PFSK-1 (cell line): ENCODE measurements around the gene GCNT1.

Source experiments
- FOXP2 ChIP-seq: optimal IDR thresholded peaks from 2 replicates; pipeline ENCODE3; 2011; ENCODE audit warnings: borderline replicate concordance, control low read depth, inconsistent platforms; ENCODE audit not compliant: insufficient read depth; ENCODE audit errors: extremely low read length, extremely low read depth
- POLR2AphosphoS5 ChIP-seq: IDR thresholded peaks from 2 replicates; pipeline ENCODE4 v1.6.1; 2012; ENCODE audit warnings: low read depth, mild to moderate bottlenecking, control low read depth, low read length, moderate library complexity
- SIN3A ChIP-seq: IDR thresholded peaks from 2 replicates; pipeline ENCODE4 v1.6.1; 2012; ENCODE audit warnings: mild to moderate bottlenecking, low read length, moderate library complexity, borderline replicate concordance; ENCODE audit not compliant: insufficient read depth
- TAF1 ChIP-seq: IDR thresholded peaks from 2 replicates; pipeline ENCODE4 v1.6.1; 2012; ENCODE audit warnings: low read length, control low read depth, borderline replicate concordance; ENCODE audit not compliant: insufficient read depth
- TF ChIP-seq, protein P1 (sequence below), 2 experiments: IDR thresholded peaks; 2 replicates each; pipeline versions ENCODE4 v1.6.1 to v1.8.0; 2011 to 2012; ENCODE audit warnings: low read depth in 2 of 2, low read length in 2 of 2, control low read depth in 1 of 2, inconsistent platforms in 1 of 2, mild to moderate bottlenecking in 1 of 2, moderate library complexity in 1 of 2; ENCODE audit not compliant: insufficient read depth in 1 of 2

Gene GCNT1

DNA sequence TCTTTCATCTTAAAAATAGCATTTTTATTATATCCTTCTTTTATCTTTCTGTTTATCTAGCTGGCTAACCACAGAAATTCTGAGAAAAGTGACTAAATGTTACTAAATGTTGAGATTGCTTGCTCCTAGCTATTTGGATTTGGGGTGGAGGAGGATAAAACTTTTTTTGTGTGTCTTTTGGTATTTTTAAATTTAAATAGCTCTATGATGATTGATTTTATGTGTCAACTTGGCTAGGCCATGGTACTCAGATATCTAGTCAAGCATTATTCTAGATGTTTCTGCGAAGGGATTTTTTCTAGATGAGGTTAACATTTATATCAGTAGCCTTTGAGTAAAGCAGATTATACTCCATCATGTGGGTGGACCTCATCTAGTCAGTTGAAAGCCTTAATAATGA lies 75.0 kb downstream of the GCNT1 start:
- TF ChIP-seq POLR2AphosphoS5: no peak
- TF ChIP-seq SIN3A: no peak
- TF ChIP-seq FOXP2: no peak
- no peak for TF ChIP-seq TAF1
- TF ChIP-seq, protein P1, sequence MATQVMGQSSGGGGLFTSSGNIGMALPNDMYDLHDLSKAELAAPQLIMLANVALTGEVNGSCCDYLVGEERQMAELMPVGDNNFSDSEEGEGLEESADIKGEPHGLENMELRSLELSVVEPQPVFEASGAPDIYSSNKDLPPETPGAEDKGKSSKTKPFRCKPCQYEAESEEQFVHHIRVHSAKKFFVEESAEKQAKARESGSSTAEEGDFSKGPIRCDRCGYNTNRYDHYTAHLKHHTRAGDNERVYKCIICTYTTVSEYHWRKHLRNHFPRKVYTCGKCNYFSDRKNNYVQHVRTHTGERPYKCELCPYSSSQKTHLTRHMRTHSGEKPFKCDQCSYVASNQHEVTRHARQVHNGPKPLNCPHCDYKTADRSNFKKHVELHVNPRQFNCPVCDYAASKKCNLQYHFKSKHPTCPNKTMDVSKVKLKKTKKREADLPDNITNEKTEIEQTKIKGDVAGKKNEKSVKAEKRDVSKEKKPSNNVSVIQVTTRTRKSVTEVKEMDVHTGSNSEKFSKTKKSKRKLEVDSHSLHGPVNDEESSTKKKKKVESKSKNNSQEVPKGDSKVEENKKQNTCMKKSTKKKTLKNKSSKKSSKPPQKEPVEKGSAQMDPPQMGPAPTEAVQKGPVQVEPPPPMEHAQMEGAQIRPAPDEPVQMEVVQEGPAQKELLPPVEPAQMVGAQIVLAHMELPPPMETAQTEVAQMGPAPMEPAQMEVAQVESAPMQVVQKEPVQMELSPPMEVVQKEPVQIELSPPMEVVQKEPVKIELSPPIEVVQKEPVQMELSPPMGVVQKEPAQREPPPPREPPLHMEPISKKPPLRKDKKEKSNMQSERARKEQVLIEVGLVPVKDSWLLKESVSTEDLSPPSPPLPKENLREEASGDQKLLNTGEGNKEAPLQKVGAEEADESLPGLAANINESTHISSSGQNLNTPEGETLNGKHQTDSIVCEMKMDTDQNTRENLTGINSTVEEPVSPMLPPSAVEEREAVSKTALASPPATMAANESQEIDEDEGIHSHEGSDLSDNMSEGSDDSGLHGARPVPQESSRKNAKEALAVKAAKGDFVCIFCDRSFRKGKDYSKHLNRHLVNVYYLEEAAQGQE (IDR thresholded peaks at IDR 0.05; ENCODE audit: insufficient read depth in 1 of 2, low read depth in 2 of 2, low read length in 2 of 2): no peak

DNA sequence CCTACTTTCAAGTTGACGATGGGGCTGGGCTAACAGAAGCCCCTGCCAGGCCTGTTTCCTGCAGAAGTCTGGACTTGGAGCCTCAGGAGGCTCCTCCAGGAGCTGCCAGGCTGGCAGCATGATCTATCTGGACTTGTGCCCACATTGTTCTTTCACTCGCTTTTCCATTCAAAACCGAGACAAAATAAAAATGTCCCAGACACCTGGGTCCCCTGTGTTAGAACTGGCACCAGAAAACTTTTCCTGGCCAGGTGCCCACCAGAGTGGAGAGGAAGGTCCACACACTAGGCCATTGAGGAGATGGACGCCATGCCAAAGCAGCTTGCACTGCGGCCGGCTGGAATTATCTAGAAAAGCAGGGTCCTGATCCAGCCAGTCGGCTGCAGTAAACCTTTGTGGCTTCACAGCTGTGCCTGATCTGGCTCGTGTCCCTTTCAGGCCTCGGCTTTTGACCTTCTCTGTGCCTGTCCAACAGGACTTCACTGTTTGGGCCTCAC lies 78.2 kb downstream of the GCNT1 start:
- TF ChIP-seq FOXP2: no peak
- TF ChIP-seq, protein P1 (IDR thresholded peaks at IDR 0.05; ENCODE audit: insufficient read depth in 1 of 2, low read depth in 2 of 2, low read length in 2 of 2): no peak
- TF ChIP-seq TAF1: no peak
- TF ChIP-seq SIN3A: no peak
- no peak for TF ChIP-seq POLR2AphosphoS5

DNA sequence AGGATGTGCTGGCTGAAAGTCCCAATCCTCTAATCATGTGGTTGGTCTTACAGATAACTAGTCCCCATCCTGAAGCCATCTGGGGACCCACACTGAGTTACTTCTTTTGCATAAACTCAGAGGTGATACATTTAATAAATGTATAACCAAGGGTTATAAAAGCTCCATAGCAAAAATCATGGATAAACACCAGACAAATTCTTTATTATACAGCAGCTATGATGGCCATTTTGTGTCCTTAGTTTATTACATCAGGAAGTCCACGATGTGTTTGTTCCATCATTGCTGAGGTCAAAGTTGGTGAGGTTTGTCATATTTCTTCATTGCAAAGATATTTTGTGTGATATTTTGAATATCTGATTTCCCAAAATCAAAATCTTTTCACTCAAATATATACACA lies 80.2 kb downstream of the GCNT1 start:
- TF ChIP-seq SIN3A (no peak), POLR2AphosphoS5 (no peak), TAF1 (no peak), FOXP2 (no peak)
- TF ChIP-seq, protein P1 (IDR thresholded peaks at IDR 0.05; ENCODE audit: insufficient read depth in 1 of 2, low read depth in 2 of 2, low read length in 2 of 2): no peak

DNA sequence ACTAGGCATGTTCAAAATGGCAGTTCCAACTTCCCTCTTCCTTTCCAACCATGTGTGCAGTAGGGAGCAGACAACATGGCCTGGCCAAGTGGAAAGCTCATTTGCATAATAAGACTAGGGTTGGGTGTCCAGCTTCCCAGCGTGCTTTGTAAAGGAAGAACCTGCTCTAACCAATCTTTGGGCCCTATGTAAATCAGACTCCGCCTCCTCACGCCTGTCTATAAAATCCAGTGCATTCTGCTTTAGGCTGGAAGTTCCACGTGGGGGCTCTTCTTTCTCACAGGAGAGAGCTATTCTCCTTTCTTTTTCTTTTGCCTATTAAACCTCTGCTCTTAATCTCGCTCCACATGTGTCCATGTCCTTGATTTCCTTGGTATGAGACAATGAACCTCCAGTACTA lies 83.4 kb downstream of the GCNT1 start:
- no peak for TF ChIP-seq SIN3A
- TF ChIP-seq, protein P1 (IDR thresholded peaks at IDR 0.05; ENCODE audit: insufficient read depth in 1 of 2, low read depth in 2 of 2, low read length in 2 of 2): no peak
- no peak for TF ChIP-seq POLR2AphosphoS5
- no peak for TF ChIP-seq FOXP2
- TF ChIP-seq TAF1: no peak

DNA sequence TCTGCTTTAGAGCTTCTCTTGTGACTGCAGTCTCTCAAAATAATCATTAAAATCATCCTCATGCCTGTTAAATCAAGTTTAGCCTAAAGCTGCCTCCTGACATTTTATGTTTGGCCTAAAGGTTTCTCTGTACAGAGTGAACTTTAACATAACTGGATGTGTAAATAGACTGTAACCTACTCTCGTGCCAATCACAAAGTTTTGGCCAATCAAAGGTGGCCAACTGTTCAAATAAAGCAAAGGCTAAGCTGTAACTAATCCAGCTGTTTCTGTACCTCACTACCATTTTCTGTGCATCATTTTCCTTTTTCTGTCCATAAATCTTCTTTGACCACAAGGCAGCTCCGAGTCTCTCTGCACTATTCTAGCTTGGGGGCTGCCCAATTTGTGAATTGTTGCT lies 86.2 kb downstream of the GCNT1 start:
- TF ChIP-seq, protein P1 (IDR thresholded peaks at IDR 0.05; ENCODE audit: insufficient read depth in 1 of 2, low read depth in 2 of 2, low read length in 2 of 2): no peak
- TF ChIP-seq TAF1: no peak
- no peak for TF ChIP-seq FOXP2
- TF ChIP-seq POLR2AphosphoS5: no peak
- no peak for TF ChIP-seq SIN3A
